SK-N-SH (cell line): ENCODE measurements around the gene DUS2. TPM values are rescaled to one million over a fixed set of nuclear protein-coding genes. Genes with fewer than 3 reads are reported as not detected.

Experiments used
- CTCF ChIA-PET: fragments of 300-600, 350-600 bp; formaldehyde crosslinking; extraction: SDS; loops from one replicate; lab custom pipeline; 2021; lab: Yijun Ruan, JAX
- POLR2A ChIA-PET: fragments of 350-600 bp; sonication (Branson Sonifier 250); formaldehyde crosslinking; extraction: SDS; loops from one replicate; lab custom pipeline; 2020; ENCODE audit warnings: antibody characterized with exemption, inconsistent platforms; lab: Yijun Ruan, JAX
- DNase-seq: peaks from one replicate; pipeline ENCODE4 v3.0.0; 2012
- H2AFZ ChIP-seq: fragments of 200-600 bp; sonication (generic); 2 replicates; pipeline ENCODE4 v1.8.1; 2016; ENCODE audit warnings: antibody characterized with exemption, mild to moderate bottlenecking, low read depth
- H3F3A ChIP-seq: fragments of 200-600 bp; sonication (generic); replicated peaks from 2 replicates; pipeline ENCODE3; 2016; ENCODE audit warnings: antibody characterized with exemption, mild to moderate bottlenecking; ENCODE audit not compliant: insufficient read depth
- H3K27ac ChIP-seq, 2 experiments: fragments of 200-500 bp in 1 of 2; fragments of 200-600 bp in 1 of 2; sonication (Bioruptor generic) in 1 of 2; sonication (generic), shearing (Covaris generic) in 1 of 2; 2 replicates each; pipeline versions ENCODE4 v1.5.1 to v1.6.1; 2014 to 2016; ENCODE audit warnings: low read depth in 2 of 2, inconsistent platforms in 1 of 2, low read length in 1 of 2, mild to moderate bottlenecking in 1 of 2, mixed read lengths in 1 of 2
- H3K27me3 ChIP-seq: fragments of 200-600 bp; sonication (generic), shearing (Covaris generic); 2 replicates; pipeline ENCODE4 v1.6.1; 2016; ENCODE audit warnings: mixed run types; ENCODE audit not compliant: insufficient read depth
- H3K36me3 ChIP-seq, 2 experiments: fragments of 200-500 bp in 1 of 2; fragments of 200-600 bp in 1 of 2; sonication (Bioruptor generic) in 1 of 2; sonication (generic) in 1 of 2; replicated peaks in 1 of 2; 2 replicates each; pipeline versions ENCODE3 to v1.5.1; 2014 to 2016; ENCODE audit warnings: low read length in 1 of 2, mild to moderate bottlenecking in 1 of 2; ENCODE audit not compliant: insufficient read depth in 2 of 2, control insufficient read depth in 1 of 2
- H3K4me1 ChIP-seq, 2 experiments: fragments of 200-500 bp in 1 of 2; fragments of 200-600 bp in 1 of 2; sonication (Bioruptor generic) in 1 of 2; sonication (generic), shearing (Covaris generic) in 1 of 2; 2 replicates each; pipeline versions ENCODE4 v1.5.1 to v1.6.1; 2014 to 2016; ENCODE audit warnings: low read depth in 1 of 2, low read length in 1 of 2, mixed run types in 1 of 2; ENCODE audit not compliant: insufficient read depth in 2 of 2, control insufficient read depth in 1 of 2
- H3K4me2 ChIP-seq: fragments of 200-600 bp; sonication (generic), shearing (Covaris generic); 2 replicates; pipeline ENCODE4 v1.6.1; 2017; ENCODE audit warnings: mixed run types
- H3K4me3 ChIP-seq, 2 experiments: fragments of 200-500 bp in 1 of 2; fragments of 200-600 bp in 1 of 2; sonication (Bioruptor generic) in 1 of 2; sonication (generic), shearing (Covaris generic) in 1 of 2; 2 replicates each; pipeline versions ENCODE4 v1.5.1 to v1.8.1; 2014 to 2016; ENCODE audit warnings: low read depth in 2 of 2, inconsistent platforms in 1 of 2, low read length in 1 of 2, mild to moderate bottlenecking in 1 of 2, mixed read lengths in 1 of 2, moderate library complexity in 1 of 2
- H3K79me2 ChIP-seq: fragments of 200-600 bp; sonication (generic); 2 replicates; pipeline ENCODE4 v1.8.1; 2017; ENCODE audit warnings: mild to moderate bottlenecking; ENCODE audit not compliant: insufficient read depth
- H3K9ac ChIP-seq: fragments of 200-600 bp; sonication (generic); 2 replicates; pipeline ENCODE4 v1.6.1; 2017; ENCODE audit warnings: mixed run types
- H3K9me2 ChIP-seq: fragments of 200-600 bp; sonication (generic); 2 replicates; pipeline ENCODE4 v1.6.1; 2017; ENCODE audit warnings: mixed run types
- H3K9me3 ChIP-seq: fragments of 200-600 bp; sonication (generic); 2 replicates; pipeline ENCODE4 v1.6.1; 2017; ENCODE audit warnings: mixed run types, mild to moderate bottlenecking, moderate library complexity
- H4K20me1 ChIP-seq: fragments of 200-600 bp; sonication (generic); 2 replicates; pipeline ENCODE4 v1.6.1; 2017; ENCODE audit warnings: mild to moderate bottlenecking, mixed run types; ENCODE audit not compliant: insufficient read depth
- CHD2 ChIP-seq: fragments of 150-350 bp; IDR thresholded peaks from 2 replicates; pipeline ENCODE4 v1.6.1; 2018; ENCODE audit warnings: low read length; ENCODE audit not compliant: partially characterized antibody
- ELF1 ChIP-seq: IDR thresholded peaks from 2 replicates; pipeline ENCODE4 v1.4.0; 2012
- GABPA ChIP-seq: IDR thresholded peaks from 2 replicates; pipeline ENCODE4 v1.4.0; 2012; ENCODE audit warnings: low read depth, mild to moderate bottlenecking
- MEF2A ChIP-seq: IDR thresholded peaks from 2 replicates; pipeline ENCODE4 v1.4.0; 2012; ENCODE audit warnings: low read depth, borderline replicate concordance
- NFIC ChIP-seq: IDR thresholded peaks from 2 replicates; pipeline ENCODE4 v1.4.0; 2012; ENCODE audit warnings: borderline replicate concordance
- NRF1 ChIP-seq: IDR thresholded peaks from 2 replicates; pipeline ENCODE4 v1.6.1; 2012; ENCODE audit warnings: low read depth, mild to moderate bottlenecking, low read length
- PBX3 ChIP-seq: IDR thresholded peaks from 2 replicates; pipeline ENCODE4; 2012
- RAD21 ChIP-seq: IDR thresholded peaks from 2 replicates; pipeline ENCODE4 v1.6.1; 2012; ENCODE audit warnings: mild to moderate bottlenecking, low read length
- RCOR1 ChIP-seq: fragments of 150-350 bp; IDR thresholded peaks from 2 replicates; pipeline ENCODE4 v1.6.1; 2017; ENCODE audit warnings: antibody characterized with exemption, low read length
- SIN3A ChIP-seq: IDR thresholded peaks from 2 replicates; pipeline ENCODE4 v1.6.1; 2012; ENCODE audit warnings: low read depth, mild to moderate bottlenecking, low read length, moderate library complexity, borderline replicate concordance
- TEAD4 ChIP-seq: IDR thresholded peaks from 2 replicates; pipeline ENCODE4 v1.4.0; 2012; ENCODE audit warnings: mild to moderate bottlenecking, borderline replicate concordance; ENCODE audit not compliant: insufficient read depth
- USF1 ChIP-seq: IDR thresholded peaks from 2 replicates; pipeline ENCODE4 v1.4.0; 2012; ENCODE audit warnings: low read depth, borderline replicate concordance
- USF2 ChIP-seq: fragments of 150-350 bp; IDR thresholded peaks from 2 replicates; pipeline ENCODE4 v1.6.1; 2017; ENCODE audit warnings: antibody characterized with exemption, low read length, low read depth, borderline replicate concordance
- WGBS: methylation state at CpG from one replicate; pipeline ENCODE4 v1.1.6; 2017; ENCODE audit warnings: low lambda C conversion rate; 5-methylcytosine and 5-hydroxymethylcytosine counted together
- polyA plus RNA-seq, 3 experiments: library from polyadenylated mRNA; depleted of rRNA; stranded (reverse); fragments of >200 nt; gene quantifications; 2 replicates each; pipeline ENCODE4 v1.2.3, GENCODE V29; 2012
- TF ChIP-seq, protein P1 (sequence below): IDR thresholded peaks from 2 replicates; pipeline ENCODE4 v1.4.0; 2012; ENCODE audit warnings: low read depth

Gene DUS2
- polyA plus RNA-seq, 1 of the 3 experiments (the other 2 are of a cell fraction), result 16.1 TPM

- DNase-seq, result no peak
- CTCF ChIA-PET, result interaction anchor here (0.8 to 1.2 kb wide), 2 partner anchors 9 to 40 kb away, joined by 3 to 4 read pairs; no protein-coding TSS in a partner anchor
Observed at GRCh38 chr16:67982011-67982696, 40.9 kb upstream of the DUS2 start.

GRCh38 chr16:67986949-67987348 is 36.1 kb upstream of the DUS2 start:
- Histone ChIP-seq H3K27me3 (no peaks in the 10 kb centered on the region), H3K36me3 (no peaks in the 10 kb centered on the region), H3K79me2 (no peaks in the 10 kb centered on the region), H3K4me3 (no peak overlapping the region), H2AFZ (no peak overlapping the region), H3K9me3 (no peaks in the 10 kb centered on the region), H3K27ac (no peak overlapping the region), H3F3A (no peaks in the 10 kb centered on the region), H3K9me2 (no peaks in the 10 kb centered on the region), H3K9ac (no peak overlapping the region), H3K4me1 (peaks cover 0 to 3% of the 10 kb centered on the region in 2 experiments; a peak in 1 of 4 replicates), H3K4me2 (no peak overlapping the region), H4K20me1 (no peaks in the 10 kb centered on the region)
- DNase-seq, result no peak
- no peak for TF ChIP-seq MEF2A
- no peak for TF ChIP-seq NRF1
- no peak for TF ChIP-seq GABPA
- TF ChIP-seq, protein P1, sequence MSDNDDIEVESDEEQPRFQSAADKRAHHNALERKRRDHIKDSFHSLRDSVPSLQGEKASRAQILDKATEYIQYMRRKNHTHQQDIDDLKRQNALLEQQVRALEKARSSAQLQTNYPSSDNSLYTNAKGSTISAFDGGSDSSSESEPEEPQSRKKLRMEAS, result no peak
- ChIA-PET POLR2A (no interaction called here), CTCF (interaction anchor here (0.9 to 2.0 kb wide), 2 partner anchors 54 to 243 kb away, joined by 4 to 8 read pairs; no protein-coding TSS in a partner anchor)
- 80% methylated on average over 5 of the region's 5 CpGs for WGBS

More at GRCh38 chr16:67982011-67982696, 40.9 kb upstream of the DUS2 start:
- Histone ChIP-seq H2AFZ (no peak overlapping the region), H3K9me3 (no peaks in the 10 kb centered on the region), H3K27ac (no peak overlapping the region), H3K9me2 (no peaks in the 10 kb centered on the region), H3K79me2 (no peaks in the 10 kb centered on the region), H3F3A (no peaks in the 10 kb centered on the region), H4K20me1 (no peaks in the 10 kb centered on the region), H3K36me3 (no peaks in the 10 kb centered on the region), H3K4me3 (no peak overlapping the region), H3K4me2 (no peak overlapping the region), H3K9ac (no peak overlapping the region), H3K27me3 (no peaks in the 10 kb centered on the region; the same call in 1 of the 2 replicates), H3K4me1 (peaks cover 0 to 3% of the 10 kb centered on the region in 2 experiments; a peak in 1 of 4 replicates)
- POLR2A ChIA-PET, result no interaction called here
- TF ChIP-seq, protein P1, result no peak
- no peak for TF ChIP-seq USF2
- TF ChIP-seq TEAD4, result no peak
- no peak for TF ChIP-seq CHD2
- no peak for TF ChIP-seq RCOR1
- TF ChIP-seq RAD21, result no peak
- TF ChIP-seq USF1, result no peak
- no peak for TF ChIP-seq ELF1
- TF ChIP-seq NFIC, result no peak
- TF ChIP-seq PBX3, result no peak
- TF ChIP-seq GABPA, result no peak
- TF ChIP-seq SIN3A, result no peak
- 84% methylated on average over 25 of the region's 49 CpGs for WGBS
